NCI-H748 treated with DMSO at 0.1 percent for 48 hours (cell line): ENCODE measurements around the gene TBCD.
"Not testable (repeated sequence)": the region's sequence is repeated elsewhere in the genome, so short reads cannot be mapped to it uniquely, and the experiment has no call there.

Source experiments
- DNase-seq: peaks from one replicate; lab custom pipeline; 2025; lab: John Stamatoyannopoulos, UW

TBCD gene

DNA sequence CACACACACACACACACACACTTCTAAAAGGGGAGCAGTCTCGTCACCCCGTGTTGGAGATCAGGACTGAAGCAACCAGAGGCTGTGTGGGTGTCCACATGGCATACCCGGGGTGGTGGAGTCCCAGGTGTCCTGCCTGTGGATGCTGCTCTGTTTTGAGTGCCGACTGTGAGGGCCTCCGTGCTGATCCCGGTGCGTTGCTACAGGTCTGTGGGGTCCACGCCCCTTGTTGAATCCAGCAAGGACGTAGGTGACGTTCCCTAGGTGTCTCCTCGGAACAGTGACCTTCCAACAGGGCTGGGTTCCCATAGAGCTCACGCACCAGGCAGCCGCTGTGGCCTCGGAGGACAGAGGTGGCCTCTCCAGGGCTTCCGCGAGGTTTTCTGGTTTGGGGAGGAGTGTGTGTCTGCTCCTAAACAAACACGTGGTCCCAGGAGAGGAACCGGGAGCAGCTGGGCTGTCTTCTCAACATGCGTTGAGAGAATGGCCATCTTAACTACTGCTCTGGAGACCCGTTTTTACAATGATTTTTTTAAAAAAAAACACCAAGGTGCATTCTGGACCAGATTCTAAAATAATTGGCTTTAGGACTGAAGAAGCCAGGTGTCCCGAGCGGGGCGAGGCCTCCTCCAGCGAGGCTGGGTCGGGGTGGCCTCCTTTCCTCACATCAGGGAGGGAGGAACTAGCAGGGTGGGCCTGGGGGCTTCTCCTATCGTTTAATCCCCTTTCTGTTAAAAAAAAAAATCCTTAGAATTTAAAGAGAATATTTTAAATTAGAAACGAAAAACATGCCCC is 188.6 kb downstream of the TBCD start:
- DNase-seq, result no peak

DNA sequence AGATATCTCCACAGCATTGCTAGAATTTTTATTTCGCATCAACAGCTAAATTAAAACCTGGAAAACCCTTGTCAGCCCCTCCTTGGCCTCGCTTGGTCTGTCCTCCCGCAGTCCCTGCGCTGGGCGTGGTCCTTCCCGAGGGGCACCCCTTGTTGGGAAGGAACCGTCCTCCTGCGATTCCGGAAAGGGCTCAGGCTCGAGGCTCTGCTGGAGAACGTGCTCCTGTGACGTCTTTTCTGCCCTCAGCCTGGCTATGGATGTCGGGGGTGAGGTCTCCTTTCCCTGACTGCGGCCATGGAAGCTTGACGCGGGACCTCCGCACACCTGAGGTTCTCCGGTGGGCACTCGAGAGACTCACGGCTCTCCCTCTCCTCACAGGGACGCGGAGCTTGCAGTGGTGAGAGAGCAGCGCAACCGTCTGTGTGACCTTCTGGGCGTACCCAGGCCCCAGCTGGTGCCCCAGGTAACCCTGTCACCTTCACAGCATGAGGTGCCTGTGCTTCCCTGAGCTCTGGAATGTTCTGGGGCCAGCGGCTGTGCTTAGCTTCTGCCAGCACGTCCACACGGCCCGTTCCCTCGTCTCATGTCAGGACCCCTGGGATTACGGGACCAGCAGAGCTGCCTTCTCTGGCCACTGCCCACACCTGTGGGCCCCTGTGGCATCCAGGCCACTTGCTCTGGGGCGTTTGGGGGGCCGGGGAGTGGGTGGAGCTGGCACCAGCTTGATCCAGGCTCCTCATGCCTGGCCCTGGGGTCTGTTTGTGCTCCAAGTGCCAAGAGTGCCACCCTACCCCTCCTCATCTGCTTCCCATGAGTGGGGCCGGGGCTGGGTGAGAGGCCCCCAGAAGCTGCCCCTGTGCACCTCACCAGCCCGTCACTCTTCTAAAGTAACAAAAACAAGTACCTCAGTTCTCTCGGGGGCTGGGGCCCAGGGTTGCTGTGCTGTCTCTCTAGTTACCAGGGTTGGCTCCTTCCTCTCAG is 189.4 kb downstream of the TBCD start:
- no peak for DNase-seq

DNA sequence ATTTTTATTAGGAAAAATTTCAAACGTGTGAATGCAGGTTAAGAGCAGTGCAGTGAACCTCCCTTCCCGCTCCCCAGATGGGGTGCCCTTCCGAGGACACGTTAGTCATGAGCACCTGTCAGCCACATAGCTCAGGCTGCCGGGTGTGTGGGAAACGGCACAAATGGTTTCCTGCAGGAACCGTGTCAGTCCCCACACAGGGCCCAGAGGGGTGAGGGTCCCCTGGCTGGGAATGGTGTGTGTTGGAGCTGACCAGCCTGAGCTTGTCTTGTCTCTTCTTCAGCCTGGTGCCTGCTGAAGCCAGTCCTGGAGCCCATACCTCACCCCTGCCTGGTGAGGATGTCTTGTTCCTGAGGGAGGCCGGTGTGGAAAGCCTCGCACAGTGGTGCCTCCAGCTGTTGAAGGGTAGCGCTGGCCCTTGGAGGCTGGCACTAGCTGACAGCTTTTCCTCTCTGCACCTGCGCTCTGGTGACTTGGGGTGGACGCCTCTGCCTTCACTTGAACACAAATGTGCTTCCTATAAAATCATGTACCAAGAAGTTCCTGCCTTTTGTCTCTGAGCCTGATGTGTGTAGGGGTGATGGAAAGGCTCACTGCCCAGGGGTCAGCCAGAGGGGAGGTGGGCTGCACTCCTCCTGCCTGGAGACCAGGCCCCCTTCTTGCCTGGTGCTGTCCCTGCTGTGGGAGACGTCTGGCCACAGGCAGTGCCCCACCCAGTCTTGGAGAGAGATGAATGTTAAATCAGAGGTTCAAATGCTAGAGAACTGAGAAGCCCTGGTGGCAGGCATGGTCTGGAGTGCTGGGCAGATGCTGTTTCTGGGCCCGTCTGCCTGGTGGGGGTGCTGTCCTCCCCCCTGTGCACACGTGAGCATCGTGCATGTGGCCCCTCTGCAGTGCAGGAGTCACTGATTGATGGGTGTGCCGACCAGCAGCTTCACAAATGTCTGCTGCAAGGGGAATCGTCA is 190.6 kb downstream of the TBCD start:
- DNase-seq, result no peak

DNA sequence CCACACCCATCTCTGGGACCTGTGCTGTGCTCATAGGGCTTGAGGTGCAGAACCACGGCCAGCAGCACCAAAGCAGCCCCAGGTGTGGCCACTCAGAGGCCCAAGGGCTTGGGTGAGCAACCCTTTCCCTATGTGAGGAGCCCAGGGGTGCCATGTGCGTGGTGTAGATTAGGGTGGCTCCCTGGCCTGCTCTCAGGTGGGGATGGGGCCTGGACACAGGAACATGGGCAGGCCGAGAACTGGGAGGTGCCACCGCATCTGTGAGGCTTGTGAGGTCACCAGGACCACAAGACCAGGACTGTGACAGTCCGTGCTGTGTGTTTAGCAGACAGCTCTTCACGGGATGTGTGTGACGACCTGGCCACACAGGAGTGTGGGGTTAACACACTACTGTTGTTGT is 191.5 kb downstream of the TBCD start:
- no peak for DNase-seq

DNA sequence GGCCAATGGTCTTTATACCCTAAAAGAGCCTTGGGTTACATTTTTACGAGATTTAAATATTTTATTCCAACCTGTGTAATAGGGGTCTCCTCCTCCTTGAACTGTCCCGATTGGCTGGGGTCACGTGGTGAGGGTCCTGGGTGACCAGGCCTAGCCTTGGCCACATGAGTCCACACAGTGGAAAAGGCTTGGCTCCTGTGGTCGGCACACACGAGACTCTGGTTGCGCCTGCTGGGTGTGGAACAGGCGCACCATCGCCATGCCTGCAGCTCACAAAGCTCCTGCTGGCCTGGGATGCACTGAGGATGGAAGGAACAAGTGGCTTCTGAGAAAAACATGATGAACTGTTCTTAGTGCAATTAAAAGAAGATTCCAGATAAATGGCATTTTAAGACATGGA is 191.9 kb downstream of the TBCD start:
- no peak for DNase-seq

DNA sequence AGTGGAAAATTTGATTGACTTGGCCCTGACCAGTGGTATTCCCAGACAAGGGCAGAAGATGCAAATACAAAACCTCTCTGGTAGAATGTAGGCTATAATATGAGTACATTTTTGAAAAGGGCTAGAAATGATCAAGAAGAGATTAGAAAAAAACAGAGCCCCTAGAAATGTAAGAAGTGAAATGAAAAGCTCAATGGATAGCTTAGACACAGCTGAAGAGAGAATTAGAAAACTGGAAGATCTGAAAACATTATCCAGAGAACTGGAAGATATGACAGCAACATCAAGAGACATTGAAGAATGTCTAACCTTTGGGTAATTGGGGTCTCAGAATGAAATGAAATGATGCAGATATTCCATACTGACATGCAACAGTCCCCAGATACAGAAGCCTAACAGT is 193.1 kb downstream of the TBCD start:
- DNase-seq, result no peak

DNA sequence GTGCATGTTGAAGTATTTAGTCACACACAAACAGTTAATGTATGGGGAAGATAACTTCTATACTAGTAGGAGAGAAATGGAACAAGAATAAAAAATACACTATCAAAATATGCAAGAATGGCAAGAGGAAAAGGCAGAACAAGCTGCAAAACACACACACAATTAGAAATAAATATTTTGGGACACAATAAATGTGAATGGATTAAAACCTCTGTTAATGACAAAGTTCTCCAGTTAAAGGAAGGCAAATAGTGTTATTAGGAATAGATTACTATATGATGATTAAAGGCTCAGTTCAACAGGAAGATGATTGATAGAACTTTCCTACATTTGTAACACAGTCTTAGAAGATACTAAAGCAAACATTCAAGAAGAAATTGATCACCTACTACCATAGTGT is 194.2 kb downstream of the TBCD start:
- DNase-seq, result no peak

DNA sequence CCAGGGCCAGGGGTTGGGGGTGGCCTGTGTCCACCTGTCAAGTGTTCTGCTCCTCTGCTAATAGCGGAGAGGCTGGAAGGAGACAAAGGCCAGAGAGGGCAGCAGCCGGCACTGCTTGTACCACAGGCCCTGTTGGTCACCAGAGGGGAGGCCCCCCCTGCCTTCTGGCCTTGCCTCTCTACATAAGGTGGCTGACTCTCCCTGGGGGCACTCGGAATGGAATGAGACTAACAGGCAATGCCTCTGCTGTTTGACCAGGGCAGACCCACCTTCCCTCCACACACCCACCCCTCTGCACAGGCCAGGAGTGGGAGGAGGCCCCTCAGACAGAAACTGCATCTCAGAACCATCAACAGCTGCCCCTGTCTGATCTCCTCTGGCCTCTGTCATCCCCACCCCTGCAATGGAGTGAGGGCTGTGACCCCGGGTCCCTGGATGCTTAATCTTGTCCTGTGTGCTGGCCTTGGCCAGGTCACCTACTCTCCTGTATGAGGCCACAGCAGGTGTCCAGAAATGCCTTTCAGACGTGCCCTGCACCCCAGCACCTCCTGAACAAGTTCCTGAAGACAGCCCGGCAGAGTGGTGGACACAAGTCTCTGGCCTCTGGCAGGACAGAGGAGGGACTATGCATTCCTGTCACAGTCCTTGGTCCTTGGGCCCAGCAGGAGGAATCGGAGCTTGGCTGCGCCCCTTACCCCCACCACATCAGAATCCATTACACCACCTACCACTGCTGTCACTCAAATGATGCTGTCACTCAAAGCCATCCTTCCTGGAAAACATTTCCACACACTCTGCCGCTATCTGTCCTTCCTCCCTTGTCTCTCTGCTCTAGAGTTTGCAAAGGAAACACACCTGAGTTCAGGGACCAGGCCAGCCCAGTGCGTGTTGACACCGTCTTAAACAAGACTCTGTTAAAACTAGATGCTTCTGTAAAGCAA is 195.5 kb downstream of the TBCD start:
- DNase-seq, result no peak

DNA sequence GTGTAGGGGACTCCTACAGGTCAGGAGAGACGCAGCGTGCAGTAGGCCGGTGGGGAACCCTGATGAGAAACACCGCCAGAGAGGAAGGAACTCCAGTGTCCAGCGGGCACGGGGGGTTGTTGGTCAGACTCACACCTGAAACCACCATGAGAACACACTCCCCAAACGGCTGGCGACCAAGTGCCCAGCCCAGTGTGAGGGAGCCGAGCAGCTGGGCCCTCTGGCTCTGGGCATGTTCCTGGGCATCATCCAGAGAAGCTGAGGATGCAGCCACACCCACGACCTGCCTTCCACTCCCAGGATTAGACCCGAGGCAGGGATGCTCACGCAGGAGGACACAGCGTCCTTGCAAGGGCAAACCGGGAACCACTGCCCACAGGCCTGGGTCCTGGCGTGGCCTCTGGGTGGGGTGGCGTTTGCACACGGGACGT is 196.2 kb downstream of the TBCD start:
- no peak for DNase-seq

DNA sequence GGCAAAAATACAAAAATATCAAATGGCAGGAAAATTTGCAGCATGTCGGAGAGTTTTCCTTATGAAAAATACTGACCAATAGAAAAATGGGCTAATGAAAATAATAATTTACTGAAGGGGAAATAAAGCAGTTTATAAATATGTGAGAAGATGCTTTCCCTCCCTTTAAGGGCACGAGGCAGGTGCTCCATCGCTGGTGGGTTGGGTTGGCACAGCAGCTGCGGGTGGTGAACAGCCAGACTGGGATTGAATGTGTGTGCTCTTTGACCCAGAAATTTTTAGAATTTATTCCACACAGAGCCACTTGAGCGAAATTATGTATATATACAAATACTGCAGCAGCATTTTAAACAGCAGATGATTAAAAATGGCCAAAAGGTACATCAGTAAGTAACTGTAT is 197.1 kb downstream of the TBCD start:
- DNase-seq, result no peak

DNA sequence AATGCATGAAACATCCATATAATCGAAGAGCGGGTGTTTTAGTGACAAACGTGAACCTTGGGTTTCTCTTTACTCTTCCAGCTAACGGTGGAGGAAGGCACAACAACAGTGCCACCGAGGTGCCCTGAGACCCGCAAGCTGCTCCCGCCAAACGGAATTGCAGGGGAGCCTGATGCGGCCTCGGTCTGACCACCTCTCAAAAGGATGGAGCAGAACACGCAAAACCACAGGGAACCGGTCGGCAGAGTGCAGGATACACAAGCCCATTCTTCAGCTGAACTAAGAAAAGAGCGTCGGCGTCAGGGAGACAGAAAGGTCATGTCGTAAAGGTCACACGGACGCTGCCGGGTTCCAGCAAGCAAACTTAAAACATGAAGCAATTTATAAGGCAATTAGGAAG is 197.5 kb downstream of the TBCD start:
- no peak for DNase-seq

DNA sequence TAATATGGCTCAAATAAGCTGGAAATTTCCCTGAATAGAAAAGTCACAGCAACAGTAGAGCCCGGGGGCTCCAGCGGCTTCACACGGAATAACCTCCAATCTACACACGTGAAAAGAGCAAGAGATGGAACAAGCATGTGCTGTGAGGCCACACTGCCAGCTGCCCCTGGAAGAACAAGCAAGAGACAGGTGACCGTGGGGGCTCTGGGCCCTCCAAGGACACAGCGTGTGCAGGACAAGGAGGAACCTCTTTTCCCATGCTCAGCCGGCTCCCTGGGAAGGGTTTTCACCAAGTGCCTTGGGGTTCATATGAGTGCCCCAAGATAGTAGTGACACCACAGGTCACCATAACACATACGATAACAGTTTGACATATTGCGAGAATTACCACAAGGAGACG is 198.1 kb downstream of the TBCD start:
- DNase-seq, result no peak

DNA sequence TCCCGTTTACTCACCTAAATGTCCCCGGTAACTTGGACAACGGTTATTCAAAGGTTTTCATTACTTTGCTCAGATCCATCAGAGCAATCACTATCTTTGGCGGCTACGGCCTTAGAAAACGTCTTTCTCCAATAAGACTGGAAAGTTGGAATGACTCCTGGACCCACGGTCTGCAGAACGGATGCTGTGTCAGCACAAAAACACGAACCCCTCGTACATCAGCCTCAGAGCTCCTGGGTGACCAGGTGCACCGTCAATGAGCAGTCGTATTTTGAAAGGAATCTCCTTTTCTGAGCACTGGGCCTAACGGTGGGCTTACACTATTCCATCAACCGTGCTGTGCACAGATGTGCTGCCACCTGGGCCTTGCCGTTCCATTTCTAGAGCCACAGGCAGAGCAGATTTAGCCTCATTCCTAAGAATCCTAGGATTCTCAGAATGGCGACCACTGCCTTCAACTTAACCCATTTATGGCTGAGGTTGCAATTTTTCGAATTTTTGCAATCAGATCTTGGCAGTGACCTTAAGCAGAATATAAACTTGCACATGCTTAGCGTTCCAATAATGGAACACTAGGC is 198.7 kb downstream of the TBCD start:
- DNase-seq, result no peak

DNA sequence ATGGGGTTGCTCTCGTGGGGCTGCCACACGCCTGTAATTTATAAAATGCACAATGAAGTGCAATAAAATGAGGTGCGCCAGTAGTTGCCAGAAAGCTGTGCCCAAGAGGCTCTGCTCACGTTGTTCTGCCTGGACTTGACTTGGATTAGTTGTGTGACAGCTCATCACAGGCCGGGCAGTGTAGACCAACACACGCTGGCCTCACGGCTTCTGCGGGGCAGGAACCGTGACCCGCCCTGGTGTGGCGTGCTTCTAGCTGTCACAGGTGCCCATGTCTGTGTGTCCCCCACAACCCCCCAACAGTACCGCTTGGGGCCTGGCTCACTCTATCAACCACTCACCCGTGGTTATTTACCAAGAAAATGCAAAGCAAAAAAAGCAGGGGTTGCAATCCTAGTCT is 200.2 kb downstream of the TBCD start:
- DNase-seq, result no peak

DNA sequence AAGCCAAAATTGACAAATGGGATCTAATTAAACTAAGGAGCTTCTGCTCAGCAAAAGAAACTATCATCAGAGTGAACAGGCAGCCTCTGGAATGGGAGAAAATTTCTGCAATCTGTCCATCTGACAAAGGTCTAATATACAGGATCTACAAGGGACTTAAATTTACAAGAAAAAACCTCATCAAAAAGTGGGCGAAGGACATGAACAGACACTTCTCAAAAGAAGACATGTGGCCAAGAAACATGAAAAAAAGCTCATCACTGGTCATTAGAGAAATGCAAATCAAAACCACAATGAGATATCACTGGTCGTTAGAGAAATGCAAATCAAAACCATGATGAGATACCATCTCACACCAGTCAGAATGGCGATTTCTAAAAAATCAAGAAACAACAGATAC is 203.2 kb downstream of the TBCD start:
- not testable (repeated sequence) for DNase-seq

DNA sequence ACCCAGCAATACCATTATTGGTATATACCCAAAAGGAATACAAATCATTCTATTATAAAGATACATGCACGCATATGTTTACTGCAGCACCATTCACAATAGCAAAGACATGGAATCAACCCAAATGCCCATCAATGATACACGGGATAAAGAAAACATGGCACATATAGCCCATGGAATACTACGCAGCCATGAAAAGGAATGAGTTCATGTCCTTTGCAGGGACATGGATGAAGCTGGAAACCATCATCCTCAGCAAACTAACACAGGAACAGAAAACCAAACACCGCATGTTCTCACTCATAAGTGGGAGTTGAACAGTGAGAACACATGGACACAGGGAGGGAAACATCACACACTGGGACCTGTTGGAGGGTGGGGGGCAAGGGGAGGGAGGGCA is 203.8 kb downstream of the TBCD start:
- DNase-seq, result not testable (repeated sequence)

DNA sequence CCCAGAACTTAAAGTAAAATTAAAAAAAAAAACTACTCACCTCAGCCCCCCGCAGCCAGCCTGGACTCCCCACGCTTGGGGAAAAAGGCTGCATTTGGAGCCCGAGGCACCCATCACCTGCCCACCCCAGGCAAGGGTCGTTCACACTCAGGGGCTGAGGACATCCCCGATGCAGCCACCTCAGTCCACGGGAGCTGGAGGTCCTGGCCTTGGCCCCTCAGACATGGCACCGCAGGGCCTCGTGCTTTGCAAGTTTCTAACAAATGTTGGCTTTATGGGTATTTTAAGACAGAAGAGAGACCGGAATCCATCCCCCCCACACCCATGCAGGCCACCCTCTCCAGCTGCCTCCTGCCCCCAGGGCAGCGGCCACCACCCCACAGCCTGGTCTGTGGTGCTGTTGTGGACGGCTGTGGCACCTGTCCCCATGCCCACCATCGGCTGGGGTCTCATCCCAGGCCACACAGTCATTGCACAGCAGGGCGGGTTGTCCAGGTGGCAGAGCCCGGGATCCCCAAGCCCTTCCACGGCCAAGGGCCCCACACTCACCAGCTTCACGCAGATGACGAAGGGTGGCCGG is 204.4 kb downstream of the TBCD start:
- DNase-seq, result no peak

DNA sequence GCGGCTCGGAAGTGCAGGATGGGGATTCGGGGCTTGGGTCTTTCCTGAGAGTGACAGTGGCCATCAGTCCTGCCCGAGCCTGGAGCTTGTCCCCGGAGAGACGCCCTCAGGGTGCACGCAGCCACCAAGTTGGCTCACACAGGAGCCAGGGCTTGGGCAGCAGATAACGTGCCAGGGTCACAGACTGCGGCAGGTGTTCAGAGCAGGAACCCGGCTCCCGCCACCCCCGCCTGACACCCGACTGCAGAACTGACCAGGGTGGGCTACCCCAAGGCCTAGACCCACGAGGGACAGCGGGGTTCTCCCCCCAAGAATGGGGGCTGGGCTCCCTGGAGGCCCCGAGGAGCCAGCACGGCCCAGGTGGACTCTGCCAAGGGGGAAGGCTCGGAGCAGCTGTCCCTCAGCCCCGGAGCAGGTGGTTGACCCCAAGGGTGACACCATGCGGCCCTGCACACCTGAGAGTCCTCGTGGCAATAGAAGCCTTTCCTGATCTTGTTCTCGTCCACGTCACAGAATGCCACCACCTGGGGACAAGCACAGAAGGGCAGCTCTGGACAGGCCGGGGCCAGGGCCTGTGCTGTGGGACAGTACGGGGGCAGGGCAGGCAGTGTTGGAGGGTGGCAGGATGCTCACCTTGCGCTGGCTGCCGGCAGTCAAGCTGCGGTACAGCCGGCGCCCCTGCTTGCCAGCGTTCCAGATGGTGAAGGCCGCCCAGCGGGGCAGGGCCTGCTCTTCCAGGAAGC is 205.0 kb downstream of the TBCD start:
- no peak for DNase-seq

DNA sequence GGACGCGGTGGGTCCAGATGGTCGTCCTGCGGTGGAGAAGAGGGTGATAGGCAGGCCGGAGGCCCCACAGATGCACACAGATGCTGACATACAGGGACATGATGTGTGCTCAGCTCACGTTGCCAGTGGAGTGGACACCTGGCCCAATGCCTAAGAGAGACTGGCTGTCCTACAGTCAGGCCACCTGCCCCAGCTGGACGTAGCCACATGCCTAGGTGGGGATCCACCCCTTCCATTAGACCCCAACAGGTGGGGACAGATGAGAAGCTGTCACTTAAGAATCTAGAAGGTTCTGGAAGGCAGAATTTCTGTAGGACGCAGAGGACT is 205.6 kb downstream of the TBCD start:
- DNase-seq, result no peak
